ENCODE data around the gene OTX2. TPM values are rescaled to one million over a fixed set of nuclear protein-coding genes. Genes with fewer than 3 reads are reported as not detected.

OTX2 gene
- total RNA-seq, 2 experiments from 2014 or later: not detected

DNA sequence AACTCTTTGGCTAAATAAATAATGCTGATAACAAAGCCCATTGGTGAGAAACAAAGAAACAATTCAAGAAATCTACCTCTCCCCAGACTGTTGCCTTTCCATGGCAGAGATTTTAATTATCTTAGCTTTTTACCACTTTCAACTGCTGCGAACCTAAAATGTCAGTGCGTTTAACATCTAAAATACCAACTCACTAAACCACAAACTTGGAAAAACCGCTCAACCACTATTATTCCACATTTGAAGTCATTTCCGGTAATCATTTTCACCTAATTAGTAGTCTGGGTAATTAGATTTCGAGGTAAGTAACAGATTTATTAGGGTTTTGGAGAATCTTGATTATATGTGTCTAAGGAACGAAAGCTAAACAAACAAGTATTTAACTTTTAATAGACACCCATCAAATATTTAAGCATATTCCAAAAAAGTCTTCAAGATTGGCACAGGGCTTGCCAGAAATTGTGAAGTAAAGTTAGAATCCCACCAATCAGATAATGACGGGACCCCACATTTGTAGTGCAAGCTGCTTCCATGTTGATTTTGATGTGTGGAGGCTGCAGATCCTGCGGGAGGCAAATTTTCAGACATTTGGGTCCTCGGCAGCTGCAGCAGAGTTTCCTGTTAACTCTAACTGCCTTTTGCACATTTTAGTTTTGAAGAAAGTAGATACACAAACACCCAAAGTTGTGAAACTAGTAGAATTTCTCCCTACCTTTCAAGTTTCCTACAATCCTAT, 4.1 kb downstream of the OTX2 start:
- intact Hi-C loops (cut with DNase I, micrococcal nuclease): no loop called here
- H3K4me3 Mint-ChIP-seq: no peak overlapping the region
- Histone ChIP-seq H3K9me3 (ENCODE audit: control insufficient read depth in 1 of 2, insufficient read depth in 1 of 2, low read length in 2 of 2) (peaks cover 19 to 37% of the 10 kb centered on the region in 2 experiments), H3K27ac (ENCODE audit: low read depth in 1 of 2, low read length in 2 of 2) (no peak overlapping the region), H3K36me3 (ENCODE audit: insufficient read depth, low read length) (no peaks in the 10 kb centered on the region), H3K4me1 (ENCODE audit: insufficient read depth, low read length) (peaks cover 5% of the 10 kb centered on the region), H3K4me3 (ENCODE audit: low read length) (no peak overlapping the region), H3K27me3 (ENCODE audit: control insufficient read depth in 1 of 2, insufficient read depth in 2 of 2, low read length in 2 of 2) (peaks cover 78 to 97% of the 10 kb centered on the region in 2 experiments)
- H3K4me1 Mint-ChIP-seq (ENCODE audit: low read depth): peaks cover 37% of the 10 kb centered on the region
- H3K36me3 Mint-ChIP-seq (ENCODE audit: low read depth): no peaks in the 10 kb centered on the region
- no peak for ATAC-seq (ENCODE audit: poor library complexity)
- POLR2A ChIA-PET: no interaction called here
- no peak overlapping the region for H3K27ac Mint-ChIP-seq
- DNase-seq: no peak
- no peak for TF ChIP-seq CTCF (IDR thresholded peaks at IDR 0.05)
- CTCF ChIA-PET: no interaction called here
- peaks cover 93% of the 10 kb centered on the region for H3K27me3 Mint-ChIP-seq
- peaks cover 6% of the 10 kb centered on the region for H3K9me3 Mint-ChIP-seq

DNA sequence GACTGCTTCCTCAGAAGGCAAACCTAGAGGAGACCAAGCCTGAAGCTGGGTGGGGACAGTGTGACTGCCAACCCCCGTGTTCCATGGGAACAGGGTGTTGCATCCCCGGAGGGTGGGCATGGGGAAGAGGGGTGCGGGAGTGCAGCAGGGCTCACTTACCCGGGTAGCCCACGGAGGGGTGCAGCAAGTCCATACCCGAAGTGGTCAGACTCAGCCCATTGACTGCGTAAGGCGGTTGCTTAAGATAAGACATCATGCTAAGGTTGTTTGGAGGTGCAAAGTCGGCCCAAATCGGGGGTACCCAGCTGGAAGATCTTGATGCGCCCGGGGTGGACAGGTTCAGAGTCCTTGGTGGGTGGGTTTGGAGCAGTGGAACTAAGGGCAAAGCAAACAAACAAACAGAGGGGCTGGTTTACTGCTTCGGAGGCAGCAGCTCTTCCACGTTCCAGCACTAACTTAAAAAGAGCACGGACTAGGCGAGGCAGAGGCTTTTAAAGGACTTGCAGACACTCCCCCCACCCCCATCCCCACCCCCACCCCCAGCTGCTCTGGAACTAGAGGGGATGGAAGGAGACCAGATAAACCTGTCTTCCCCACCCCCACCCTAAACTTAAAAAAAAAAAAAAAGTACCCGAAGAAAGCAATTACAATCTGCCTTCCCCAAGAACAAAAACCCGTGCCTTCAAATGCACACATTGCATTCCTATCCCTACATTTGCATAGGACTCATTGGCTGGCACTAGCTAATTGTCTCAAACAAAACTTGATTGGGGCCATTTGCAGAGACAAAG, 4.9 kb downstream of the OTX2 start:
- ChIA-PET POLR2A (no interaction called here), CTCF (no interaction called here)
- Histone ChIP-seq H3K27ac (ENCODE audit: low read depth in 1 of 2, low read length in 2 of 2) (no peak overlapping the region), H3K27me3 (ENCODE audit: control insufficient read depth in 1 of 2, insufficient read depth in 2 of 2, low read length in 2 of 2) (peaks cover 70 to 97% of the 10 kb centered on the region in 2 experiments), H3K36me3 (ENCODE audit: insufficient read depth, low read length) (no peaks in the 10 kb centered on the region), H3K4me1 (ENCODE audit: insufficient read depth, low read length) (peaks cover 5% of the 10 kb centered on the region), H3K4me3 (ENCODE audit: low read length) (no peak overlapping the region), H3K9me3 (ENCODE audit: control insufficient read depth in 1 of 2, insufficient read depth in 1 of 2, low read length in 2 of 2) (peaks cover 19 to 35% of the 10 kb centered on the region in 2 experiments)
- Mint-ChIP-seq H3K36me3 (ENCODE audit: low read depth) (no peaks in the 10 kb centered on the region), H3K4me1 (ENCODE audit: low read depth) (peaks cover 31% of the 10 kb centered on the region), H3K27me3 (peaks cover 93% of the 10 kb centered on the region), H3K27ac (no peak overlapping the region), H3K9me3 (peaks cover 6% of the 10 kb centered on the region), H3K4me3 (no peak overlapping the region)
- ATAC-seq (ENCODE audit: poor library complexity) (no peak), DNase-seq (no peak)
- intact Hi-C loops (cut with DNase I, micrococcal nuclease): no loop called here
- TF ChIP-seq CTCF (IDR thresholded peaks at IDR 0.05): no peak

- ChIA-PET CTCF (no interaction called here), POLR2A (no interaction called here)
- H3K4me1 ChIP-seq (ENCODE audit: insufficient read depth, low read length): peaks cover 5% of the 10 kb centered on the region
- H3K36me3 ChIP-seq (ENCODE audit: insufficient read depth, low read length): no peaks in the 10 kb centered on the region
- no peak overlapping the region for H3K4me3 ChIP-seq (ENCODE audit: low read length)
- intact Hi-C loops (cut with DNase I, micrococcal nuclease): no loop called here
- Mint-ChIP-seq H3K27ac (no peak overlapping the region), H3K36me3 (ENCODE audit: low read depth) (no peaks in the 10 kb centered on the region), H3K27me3 (peaks cover 94% of the 10 kb centered on the region), H3K4me3 (no peak overlapping the region), H3K4me1 (ENCODE audit: low read depth) (peaks cover 29% of the 10 kb centered on the region), H3K9me3 (peaks cover 6% of the 10 kb centered on the region)
- peaks cover 65 to 97% of the 10 kb centered on the region in 2 experiments for H3K27me3 ChIP-seq (ENCODE audit: control insufficient read depth in 1 of 2, insufficient read depth in 2 of 2, low read length in 2 of 2)
- DNase-seq: no peak
- no peak for ATAC-seq (ENCODE audit: poor library complexity)
- H3K9me3 ChIP-seq (ENCODE audit: control insufficient read depth in 1 of 2, insufficient read depth in 1 of 2, low read length in 2 of 2): peaks cover 19 to 23% of the 10 kb centered on the region in 2 experiments
- no peak overlapping the region for H3K27ac ChIP-seq (ENCODE audit: low read depth in 1 of 2, low read length in 2 of 2)
- no peak for TF ChIP-seq CTCF (IDR thresholded peaks at IDR 0.05)
Measured at GRCh38 chr14:56803816-56804535, 6.3 kb downstream of the OTX2 start.
